Panc1 (cell line): ENCODE data around the gene RB1. TPM values are rescaled to one million over a fixed set of nuclear protein-coding genes. Genes with fewer than 3 reads are reported as not detected.

Experiments
- ATAC-seq: fragments of 200-7000 bp; cut with Tn5 transposase; 2 replicates; pipeline ENCODE4 v1.9.1; 2020; ENCODE audit warnings: mild to moderate bottlenecking, moderate library complexity
- BruUV-seq: library from RNA; stranded (reverse); fragments of 400-500 nt; replicated peaks from 2 replicates; lab custom pipeline; 2021; lab: Mats Ljungman, UMichigan
- CTCF ChIA-PET: fragments of 300-600 bp; sonication (Branson Sonifier 250); formaldehyde crosslinking; loops from one replicate; lab custom pipeline; 2022; ENCODE audit warnings: antibody characterized with exemption; lab: Charles Lee
- POLR2A ChIA-PET: fragments of 300-600 bp; sonication (Branson Sonifier 250); formaldehyde crosslinking; loops from one replicate; lab custom pipeline; 2022; ENCODE audit warnings: antibody characterized with exemption; lab: Charles Lee
- DNase-seq: peaks from one replicate; pipeline ENCODE4 v3.0.0-alpha.2; 2010; ENCODE audit warnings: low read depth, low spot score
- H3K27ac ChIP-seq: 2 replicates; pipeline ENCODE4 v1.5.1; 2011; ENCODE audit warnings: mild to moderate bottlenecking, low read length, inconsistent platforms
- H3K27me3 ChIP-seq: fragments of 200-500 bp; sonication (Bioruptor generic); 2 replicates; pipeline ENCODE4 v1.6.0; 2014; ENCODE audit warnings: low read length, inconsistent platforms; ENCODE audit not compliant: control insufficient read depth, insufficient read depth
- H3K36me3 ChIP-seq: fragments of 200-500 bp; sonication (Bioruptor generic); 2 replicates; pipeline ENCODE4 v1.5.1; 2014; ENCODE audit warnings: inconsistent platforms, mild to moderate bottlenecking, low read length, moderate library complexity; ENCODE audit not compliant: control insufficient read depth, insufficient read depth
- H3K4me1 ChIP-seq: 2 replicates; pipeline ENCODE4 v1.5.1; 2011; ENCODE audit warnings: inconsistent platforms, mild to moderate bottlenecking, low read length, moderate library complexity; ENCODE audit not compliant: control insufficient read depth, insufficient read depth
- H3K4me3 ChIP-seq, 2 experiments: 2 replicates each; pipeline ENCODE4 v1.5.1; 2011 to 2012; ENCODE audit warnings: low read depth in 2 of 2, low read length in 2 of 2, mild to moderate bottlenecking in 2 of 2, inconsistent platforms in 1 of 2, moderate library complexity in 1 of 2
- H3K9me3 ChIP-seq: fragments of 200-500 bp; sonication (Bioruptor generic); 2 replicates; pipeline ENCODE4 v1.5.1; 2014; ENCODE audit warnings: low read depth, mild to moderate bottlenecking, inconsistent platforms, low read length, moderate library complexity; ENCODE audit not compliant: control insufficient read depth, insufficient read depth
- CTCF ChIP-seq: fragments of 450-650 bp; IDR thresholded peaks from 2 replicates; pipeline ENCODE4 v1.5.1; 2017; ENCODE audit warnings: mild to moderate bottlenecking
- POLR2AphosphoS5 ChIP-seq: IDR thresholded peaks from 2 replicates; pipeline ENCODE4 v1.6.1; 2012; ENCODE audit warnings: mild to moderate bottlenecking, low read depth, low read length, moderate library complexity
- REST ChIP-seq, 2 experiments: IDR thresholded peaks; 2 replicates each; pipeline ENCODE4 v1.6.1; 2011 to 2012; ENCODE audit warnings: low read depth in 2 of 2, control low read depth in 1 of 2, low read length in 1 of 2, mild to moderate bottlenecking in 1 of 2, moderate library complexity in 1 of 2; ENCODE audit not compliant: insufficient read depth in 1 of 2
- SIN3A ChIP-seq: IDR thresholded peaks from 2 replicates; pipeline ENCODE4 v1.6.1; 2012; ENCODE audit warnings: low read depth, mild to moderate bottlenecking, low read length, moderate library complexity, borderline replicate concordance; ENCODE audit not compliant: insufficient read depth
- TCF7L2 ChIP-seq: IDR thresholded peaks from 2 replicates; pipeline ENCODE4 v1.6.1; 2011; ENCODE audit warnings: mild to moderate bottlenecking, low read depth, low read length, inconsistent platforms
- in situ Hi-C: cut with HindIII; loops from 2 replicates; pipeline ENCODE4 v1.10.0; 2016; ENCODE audit warnings: low sequenced_read_pairs, low pct_unique_long_range_greater_than_20kb
- intact Hi-C: fragments of 100-400 bp; cut with micrococcal nuclease; formaldehyde crosslinking; loops from one replicate; pipeline ENCODE4 v1.10.0; 2022; ENCODE audit not compliant: unreplicated experiment
- total RNA-seq: library from RNA; stranded (reverse); gene quantifications from one replicate; pipeline ENCODE4 v1.2.1, GENCODE V29; 2021; ENCODE audit not compliant: unreplicated experiment

RB1 gene
- total RNA-seq, 1 experiment from 2014 or later, result 36.0 TPM

GRCh38 chr13:48356750-48357149 lies 53.2 kb downstream of the RB1 start:
- Histone ChIP-seq H3K27ac (no peak overlapping the region), H3K27me3 (no peaks in the 10 kb centered on the region), H3K36me3 (no peaks in the 10 kb centered on the region), H3K9me3 (peaks cover 4% of the 10 kb centered on the region; the same call in 1 of the 2 replicates), H3K4me3 (no peak overlapping the region), H3K4me1 (no peaks in the 10 kb centered on the region)
- TF ChIP-seq SIN3A (no peak), POLR2AphosphoS5 (no peak)
- ATAC-seq (no peak), DNase-seq (no peak)
- in situ Hi-C loops, result no loop called here
- ChIA-PET CTCF (no interaction called here), POLR2A (interaction anchor here (0.6 kb wide), 1 partner anchor 33 kb away, joined by 7 read pairs; no protein-coding TSS in a partner anchor)
- no TSS peak for BruUV-seq
- intact Hi-C loops, result no loop called here

- in situ Hi-C loops (no loop called here), intact Hi-C loops (no loop called here)
- Histone ChIP-seq H3K4me3 (no peak overlapping the region), H3K27me3 (no peaks in the 10 kb centered on the region), H3K27ac (no peak overlapping the region), H3K4me1 (no peaks in the 10 kb centered on the region), H3K9me3 (no peaks in the 10 kb centered on the region), H3K36me3 (peaks cover 2% of the 10 kb centered on the region; the same call in 1 of the 2 replicates)
- BruUV-seq, result no TSS peak
- DNase-seq, result no peak
- ChIA-PET POLR2A (no interaction called here), CTCF (no interaction called here)
- ATAC-seq, result no peak
- TF ChIP-seq TCF7L2, result no peak
- no peak for TF ChIP-seq REST (IDR thresholded peaks at IDR 0.05; ENCODE audit: insufficient read depth in 1 of 2, low read depth in 2 of 2, low read length in 1 of 2)
- no peak for TF ChIP-seq POLR2AphosphoS5
Observed at GRCh38 chr13:48369988-48370387, 66.4 kb downstream of the RB1 start.

GRCh38 chr13:48370815-48371214 lies 67.3 kb downstream of the RB1 start:
- Histone ChIP-seq H3K27ac (no peak overlapping the region), H3K4me1 (no peaks in the 10 kb centered on the region), H3K9me3 (no peaks in the 10 kb centered on the region), H3K4me3 (no peak overlapping the region), H3K36me3 (peaks cover 2% of the 10 kb centered on the region; the same call in 1 of the 2 replicates), H3K27me3 (no peaks in the 10 kb centered on the region)
- intact Hi-C loops, result no loop called here
- CTCF ChIA-PET, result no interaction called here
- ATAC-seq (no peak), DNase-seq (no peak)
- POLR2A ChIA-PET, result no interaction called here
- TF ChIP-seq CTCF (no peak), SIN3A (no peak), POLR2AphosphoS5 (no peak), TCF7L2 (no peak), REST (IDR thresholded peaks at IDR 0.05; ENCODE audit: insufficient read depth in 1 of 2, low read depth in 2 of 2, low read length in 1 of 2) (no peak)
- in situ Hi-C loops, result no loop called here
- BruUV-seq, result no TSS peak
